Measurements from ENCODE around the gene RIMBP2.

RIMBP2 gene

GRCh38 chr12:130673036-130673705 lies 42.9 kb downstream of the RIMBP2 start:
- DNase-seq (ENCODE audit: low read depth): no peak
- no peak for TF ChIP-seq CTCF (IDR thresholded peaks at IDR 0.05; ENCODE audit: control insufficient read depth, extremely low read depth, insufficient read depth)
- H3K4me3 ChIP-seq (ENCODE audit: low read depth, low read length): no peak overlapping the region

GRCh38 chr12:130672089-130672820 lies 43.8 kb downstream of the RIMBP2 start:
- H3K4me3 ChIP-seq (ENCODE audit: low read depth, low read length): no peak overlapping the region
- DNase-seq (ENCODE audit: low read depth): no peak
- no peak for TF ChIP-seq CTCF (IDR thresholded peaks at IDR 0.05; ENCODE audit: control insufficient read depth, extremely low read depth, insufficient read depth)

- no peak overlapping the region for H3K4me3 ChIP-seq (ENCODE audit: low read depth, low read length)
- DNase-seq (ENCODE audit: low read depth): no peak
- no peak for TF ChIP-seq CTCF (IDR thresholded peaks at IDR 0.05; ENCODE audit: control insufficient read depth, extremely low read depth, insufficient read depth)
These were observed 44.5 kb downstream of the RIMBP2 start for GRCh38 chr12:130671556-130671955.

GRCh38 chr12:130669797-130670196 lies 46.3 kb downstream of the RIMBP2 start:
- no peak for DNase-seq (ENCODE audit: low read depth)
- TF ChIP-seq CTCF (IDR thresholded peaks at IDR 0.05; ENCODE audit: control insufficient read depth, extremely low read depth, insufficient read depth): no peak
- no peak overlapping the region for H3K4me3 ChIP-seq (ENCODE audit: low read depth, low read length)

- no peak for DNase-seq (ENCODE audit: low read depth)
- no peak for TF ChIP-seq CTCF (IDR thresholded peaks at IDR 0.05; ENCODE audit: control insufficient read depth, extremely low read depth, insufficient read depth)
- H3K4me3 ChIP-seq (ENCODE audit: low read depth, low read length): no peak overlapping the region
These were observed 46.9 kb downstream of the RIMBP2 start for GRCh38 chr12:130669205-130669557.

GRCh38 chr12:130668286-130669204 lies 47.6 kb downstream of the RIMBP2 start:
- TF ChIP-seq CTCF (IDR thresholded peaks at IDR 0.05; ENCODE audit: control insufficient read depth, extremely low read depth, insufficient read depth): no peak
- no peak overlapping the region for H3K4me3 ChIP-seq (ENCODE audit: low read depth, low read length)
- DNase-seq (ENCODE audit: low read depth): no peak

Measured in LNCaP clone FGC (cell line).